ENCODE data around the gene MALT1. TPM values are rescaled to one million over a fixed set of nuclear protein-coding genes. Genes with fewer than 3 reads are reported as not detected.

The MALT1 gene
- polyA plus RNA-seq, 1 donor from 2014 or later: 40.5 TPM

- no peak overlapping the region for H3K9ac ChIP-seq (ENCODE audit: low read length)
These were observed 43.0 kb downstream of the MALT1 start for GRCh38 chr18:58714259-58714658.

DNA sequence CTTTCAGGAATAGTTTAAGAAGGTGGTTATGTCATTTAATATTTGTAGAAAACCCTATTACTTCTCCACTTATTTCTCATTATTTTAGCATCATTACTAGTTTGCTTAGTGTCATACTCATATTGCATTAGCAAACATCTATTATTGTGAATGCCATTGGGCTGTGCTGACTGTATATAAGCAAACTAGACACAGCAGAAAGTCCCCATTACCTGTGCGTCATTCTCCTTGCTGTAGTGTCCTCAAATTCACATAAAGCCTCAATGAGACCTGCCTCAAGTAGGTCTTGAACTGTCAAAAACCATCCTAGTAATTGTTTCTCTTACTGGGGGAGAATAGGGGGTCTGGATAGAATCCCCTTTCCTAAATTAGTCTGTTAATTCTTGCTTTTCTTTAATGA, 43.6 kb downstream of the MALT1 start:
- no peaks in the 10 kb centered on the region for H3K27me3 ChIP-seq (ENCODE audit: insufficient read depth, low read depth, low read length)
- TF ChIP-seq RAD21 (conservative IDR thresholded peaks at IDR 0.05): no peak
- TF ChIP-seq SMC3 (conservative IDR thresholded peaks at IDR 0.05; ENCODE audit: poor library complexity): no peak
- no peaks in the 10 kb centered on the region for H4K20me1 ChIP-seq (ENCODE audit: insufficient read depth)
- no peak overlapping the region for H3K4me3 ChIP-seq (ENCODE audit: low read length)
- H3K9me2 ChIP-seq (ENCODE audit: insufficient read depth, low read length): no peaks in the 10 kb centered on the region
- no peak overlapping the region for H3K9ac ChIP-seq (ENCODE audit: low read length)
- no peak overlapping the region for H3K4me2 ChIP-seq (ENCODE audit: low read length)
- H2AFZ ChIP-seq (ENCODE audit: low read depth, low read length): no peak overlapping the region
- no peaks in the 10 kb centered on the region for H3K79me2 ChIP-seq (replicated peaks; ENCODE audit: insufficient read depth, low read length)
- H3K27ac ChIP-seq (ENCODE audit: low read length): no peak overlapping the region
- no peaks in the 10 kb centered on the region for H3K9me3 ChIP-seq (ENCODE audit: low read length)
- no peaks in the 10 kb centered on the region for H3F3A ChIP-seq (ENCODE audit: insufficient read depth, low read length, poor library complexity, severe bottlenecking)
- H3K36me3 ChIP-seq (ENCODE audit: insufficient read depth, low read length): no peaks in the 10 kb centered on the region

More at GRCh38 chr18:58714259-58714658, 43.0 kb downstream of the MALT1 start:
- no peaks in the 10 kb centered on the region for H3K9me2 ChIP-seq (ENCODE audit: insufficient read depth, low read length)
- H3K4me3 ChIP-seq (ENCODE audit: low read length): no peak overlapping the region
- H3K36me3 ChIP-seq (ENCODE audit: insufficient read depth, low read length): no peaks in the 10 kb centered on the region
- H3K79me2 ChIP-seq (replicated peaks; ENCODE audit: insufficient read depth, low read length): no peaks in the 10 kb centered on the region
- no peak overlapping the region for H3K27ac ChIP-seq (ENCODE audit: low read length)
- no peak overlapping the region for H2AFZ ChIP-seq (ENCODE audit: low read depth, low read length)
- H4K20me1 ChIP-seq (ENCODE audit: insufficient read depth): no peaks in the 10 kb centered on the region
- no peak for TF ChIP-seq MXI1 (conservative IDR thresholded peaks at IDR 0.05; ENCODE audit: poor library complexity, severe bottlenecking)
- TF ChIP-seq, protein P1, sequence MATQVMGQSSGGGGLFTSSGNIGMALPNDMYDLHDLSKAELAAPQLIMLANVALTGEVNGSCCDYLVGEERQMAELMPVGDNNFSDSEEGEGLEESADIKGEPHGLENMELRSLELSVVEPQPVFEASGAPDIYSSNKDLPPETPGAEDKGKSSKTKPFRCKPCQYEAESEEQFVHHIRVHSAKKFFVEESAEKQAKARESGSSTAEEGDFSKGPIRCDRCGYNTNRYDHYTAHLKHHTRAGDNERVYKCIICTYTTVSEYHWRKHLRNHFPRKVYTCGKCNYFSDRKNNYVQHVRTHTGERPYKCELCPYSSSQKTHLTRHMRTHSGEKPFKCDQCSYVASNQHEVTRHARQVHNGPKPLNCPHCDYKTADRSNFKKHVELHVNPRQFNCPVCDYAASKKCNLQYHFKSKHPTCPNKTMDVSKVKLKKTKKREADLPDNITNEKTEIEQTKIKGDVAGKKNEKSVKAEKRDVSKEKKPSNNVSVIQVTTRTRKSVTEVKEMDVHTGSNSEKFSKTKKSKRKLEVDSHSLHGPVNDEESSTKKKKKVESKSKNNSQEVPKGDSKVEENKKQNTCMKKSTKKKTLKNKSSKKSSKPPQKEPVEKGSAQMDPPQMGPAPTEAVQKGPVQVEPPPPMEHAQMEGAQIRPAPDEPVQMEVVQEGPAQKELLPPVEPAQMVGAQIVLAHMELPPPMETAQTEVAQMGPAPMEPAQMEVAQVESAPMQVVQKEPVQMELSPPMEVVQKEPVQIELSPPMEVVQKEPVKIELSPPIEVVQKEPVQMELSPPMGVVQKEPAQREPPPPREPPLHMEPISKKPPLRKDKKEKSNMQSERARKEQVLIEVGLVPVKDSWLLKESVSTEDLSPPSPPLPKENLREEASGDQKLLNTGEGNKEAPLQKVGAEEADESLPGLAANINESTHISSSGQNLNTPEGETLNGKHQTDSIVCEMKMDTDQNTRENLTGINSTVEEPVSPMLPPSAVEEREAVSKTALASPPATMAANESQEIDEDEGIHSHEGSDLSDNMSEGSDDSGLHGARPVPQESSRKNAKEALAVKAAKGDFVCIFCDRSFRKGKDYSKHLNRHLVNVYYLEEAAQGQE (IDR thresholded peaks at IDR 0.05; ENCODE audit: borderline replicate concordance): no peak
- TF ChIP-seq CTCF (IDR thresholded peaks at IDR 0.05; ENCODE audit: poor library complexity, severe bottlenecking): no peak
- H3K27me3 ChIP-seq (ENCODE audit: insufficient read depth, low read depth, low read length): no peaks in the 10 kb centered on the region
- H3F3A ChIP-seq (ENCODE audit: insufficient read depth, low read length, poor library complexity, severe bottlenecking): no peaks in the 10 kb centered on the region
- H3K4me2 ChIP-seq (ENCODE audit: low read length): no peak overlapping the region
- H3K9me3 ChIP-seq (ENCODE audit: low read length): no peaks in the 10 kb centered on the region

- H2AFZ ChIP-seq (ENCODE audit: low read depth, low read length): no peak overlapping the region
- TF ChIP-seq POLR2AphosphoS5 (IDR thresholded peaks at IDR 0.05) (no peak), CTCF (IDR thresholded peaks at IDR 0.05; ENCODE audit: poor library complexity, severe bottlenecking) (no peak), TAF1 (IDR thresholded peaks at IDR 0.05; ENCODE audit: low read depth) (no peak), EP300 (conservative IDR thresholded peaks at IDR 0.05; ENCODE audit: poor library complexity, severe bottlenecking) (no peak), EZH2 (IDR thresholded peaks at IDR 0.05; ENCODE audit: borderline replicate concordance, insufficient read depth, low read length, poor library complexity, severe bottlenecking) (no peak), MXI1 (conservative IDR thresholded peaks at IDR 0.05; ENCODE audit: poor library complexity, severe bottlenecking) (no peak), RAD21 (conservative IDR thresholded peaks at IDR 0.05) (no peak), SMC3 (conservative IDR thresholded peaks at IDR 0.05; ENCODE audit: poor library complexity) (no peak)
- TF ChIP-seq, protein P1 (IDR thresholded peaks at IDR 0.05; ENCODE audit: borderline replicate concordance): no peak
- H3K9ac ChIP-seq (ENCODE audit: low read length): no peak overlapping the region
- H3F3A ChIP-seq (ENCODE audit: insufficient read depth, low read length, poor library complexity, severe bottlenecking): no peaks in the 10 kb centered on the region
- no peak overlapping the region for H3K27ac ChIP-seq (ENCODE audit: low read length)
- H3K9me2 ChIP-seq (ENCODE audit: insufficient read depth, low read length): no peaks in the 10 kb centered on the region
- H3K4me2 ChIP-seq (ENCODE audit: low read length): no peak overlapping the region
- no peaks in the 10 kb centered on the region for H3K9me3 ChIP-seq (ENCODE audit: low read length)
- H4K20me1 ChIP-seq (ENCODE audit: insufficient read depth): no peaks in the 10 kb centered on the region
- H3K4me3 ChIP-seq (ENCODE audit: low read length): no peak overlapping the region
- no peaks in the 10 kb centered on the region for H3K27me3 ChIP-seq (ENCODE audit: insufficient read depth, low read depth, low read length)
- H3K36me3 ChIP-seq (ENCODE audit: insufficient read depth, low read length): no peaks in the 10 kb centered on the region
- H3K79me2 ChIP-seq (replicated peaks; ENCODE audit: insufficient read depth, low read length): no peaks in the 10 kb centered on the region
These were observed 44.3 kb downstream of the MALT1 start for GRCh38 chr18:58715540-58715939.
